ENCODE measurements around the gene SHROOM2.

DNA sequence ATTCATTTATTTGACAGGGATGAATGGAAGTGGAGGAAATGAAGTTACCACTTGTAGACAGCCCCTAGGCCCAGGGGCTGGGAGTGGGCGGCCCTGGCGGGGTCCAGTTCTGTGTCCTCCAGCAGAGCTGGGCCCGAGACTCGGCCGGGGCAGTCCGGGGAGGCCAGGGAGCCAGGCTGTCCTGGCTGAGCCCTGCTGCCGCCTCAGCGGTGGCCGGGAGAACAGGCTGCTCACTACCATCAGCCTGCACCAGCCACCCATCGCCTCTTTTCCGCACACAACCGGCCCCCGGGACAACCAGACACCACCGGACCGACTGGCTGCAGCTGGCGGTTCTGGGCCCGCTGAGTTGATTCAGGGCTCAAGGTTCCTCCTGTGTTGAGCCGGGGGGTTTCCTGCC is 206.5 kb downstream of the SHROOM2 start:
- TF ChIP-seq POLR2A (IDR thresholded peaks at IDR 0.05; ENCODE audit: low read depth, low read length) (no peak), BHLHE40 (IDR thresholded peaks at IDR 0.05; ENCODE audit: low read depth, low read length) (no peak), RFX5 (IDR thresholded peaks at IDR 0.05; ENCODE audit: low read depth, low read length) (no peak), MAZ (IDR thresholded peaks at IDR 0.05; ENCODE audit: borderline replicate concordance, low read depth, low read length) (no peak)
- TF ChIP-seq, protein P1, sequence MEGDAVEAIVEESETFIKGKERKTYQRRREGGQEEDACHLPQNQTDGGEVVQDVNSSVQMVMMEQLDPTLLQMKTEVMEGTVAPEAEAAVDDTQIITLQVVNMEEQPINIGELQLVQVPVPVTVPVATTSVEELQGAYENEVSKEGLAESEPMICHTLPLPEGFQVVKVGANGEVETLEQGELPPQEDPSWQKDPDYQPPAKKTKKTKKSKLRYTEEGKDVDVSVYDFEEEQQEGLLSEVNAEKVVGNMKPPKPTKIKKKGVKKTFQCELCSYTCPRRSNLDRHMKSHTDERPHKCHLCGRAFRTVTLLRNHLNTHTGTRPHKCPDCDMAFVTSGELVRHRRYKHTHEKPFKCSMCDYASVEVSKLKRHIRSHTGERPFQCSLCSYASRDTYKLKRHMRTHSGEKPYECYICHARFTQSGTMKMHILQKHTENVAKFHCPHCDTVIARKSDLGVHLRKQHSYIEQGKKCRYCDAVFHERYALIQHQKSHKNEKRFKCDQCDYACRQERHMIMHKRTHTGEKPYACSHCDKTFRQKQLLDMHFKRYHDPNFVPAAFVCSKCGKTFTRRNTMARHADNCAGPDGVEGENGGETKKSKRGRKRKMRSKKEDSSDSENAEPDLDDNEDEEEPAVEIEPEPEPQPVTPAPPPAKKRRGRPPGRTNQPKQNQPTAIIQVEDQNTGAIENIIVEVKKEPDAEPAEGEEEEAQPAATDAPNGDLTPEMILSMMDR (conservative IDR thresholded peaks at IDR 0.05; ENCODE audit: low read depth, low read length): no peak
